ENCODE results near the gene CACNA1E.

The CACNA1E gene

DNA sequence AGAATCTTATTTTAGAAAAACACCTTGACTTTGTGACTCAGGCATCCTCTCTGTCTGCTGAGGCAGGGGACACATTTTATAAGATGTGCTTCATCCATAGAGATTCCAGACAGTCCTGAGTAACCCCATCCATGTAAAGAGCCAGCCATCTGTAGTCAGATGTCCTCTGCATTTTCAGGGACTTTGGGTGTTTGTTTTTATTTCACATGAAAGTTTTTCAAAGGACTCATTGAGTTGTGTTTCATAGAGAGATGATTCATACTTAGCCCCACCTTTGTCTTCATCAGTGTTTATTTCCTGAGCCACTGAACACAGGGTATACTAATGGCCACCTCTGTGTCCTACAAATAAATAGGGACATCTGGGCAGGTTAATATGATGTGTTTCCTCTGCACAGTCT, 280.4 kb downstream of the CACNA1E start:
- Histone ChIP-seq H3K18ac (ENCODE audit: low read length) (no peak overlapping the region), H3K4ac (ENCODE audit: low read depth, low read length) (no peak overlapping the region), H3K9me3 (ENCODE audit: insufficient read depth, low read depth, low read length) (no peaks in the 10 kb centered on the region), H4K91ac (ENCODE audit: low read depth, low read length) (no peak overlapping the region), H3K36me3 (ENCODE audit: control insufficient read depth in 1 of 2, insufficient read depth in 2 of 2, low read length in 2 of 2) (no peaks in the 10 kb centered on the region), H3K79me1 (ENCODE audit: low read length) (no peaks in the 10 kb centered on the region), H3K4me1 (ENCODE audit: control insufficient read depth in 1 of 2, insufficient read depth in 2 of 2, low read length in 2 of 2) (no peaks in the 10 kb centered on the region), H3K4me3 (ENCODE audit: low read depth, low read length) (no peak overlapping the region), H3K27ac (ENCODE audit: low read depth, low read length) (no peak overlapping the region), H3K14ac (ENCODE audit: low read length) (no peak overlapping the region), H3K27me3 (ENCODE audit: insufficient read depth, low read length) (no peaks in the 10 kb centered on the region), H4K12ac (ENCODE audit: low read depth, low read length) (no peak overlapping the region), H2AK5ac (ENCODE audit: low read length) (no peak overlapping the region), H3K79me2 (ENCODE audit: control insufficient read depth, insufficient read depth, low read length, poor library complexity) (no peaks in the 10 kb centered on the region), H3K4me2 (ENCODE audit: low read length) (no peak overlapping the region), H2BK5ac (ENCODE audit: low read depth, low read length, poor library complexity) (no peak overlapping the region), H4K8ac (ENCODE audit: low read depth, low read length) (no peak overlapping the region), H2BK120ac (ENCODE audit: insufficient read depth, low read length, poor library complexity) (no peak overlapping the region), H2BK12ac (ENCODE audit: low read length) (no peak overlapping the region), H2AFZ (ENCODE audit: insufficient read depth, low read length, poor library complexity) (no peak overlapping the region), H3K9ac (ENCODE audit: low read length) (no peak overlapping the region), H3K23ac (ENCODE audit: low read length) (no peak overlapping the region)
- DNase-seq, result no peak

DNA sequence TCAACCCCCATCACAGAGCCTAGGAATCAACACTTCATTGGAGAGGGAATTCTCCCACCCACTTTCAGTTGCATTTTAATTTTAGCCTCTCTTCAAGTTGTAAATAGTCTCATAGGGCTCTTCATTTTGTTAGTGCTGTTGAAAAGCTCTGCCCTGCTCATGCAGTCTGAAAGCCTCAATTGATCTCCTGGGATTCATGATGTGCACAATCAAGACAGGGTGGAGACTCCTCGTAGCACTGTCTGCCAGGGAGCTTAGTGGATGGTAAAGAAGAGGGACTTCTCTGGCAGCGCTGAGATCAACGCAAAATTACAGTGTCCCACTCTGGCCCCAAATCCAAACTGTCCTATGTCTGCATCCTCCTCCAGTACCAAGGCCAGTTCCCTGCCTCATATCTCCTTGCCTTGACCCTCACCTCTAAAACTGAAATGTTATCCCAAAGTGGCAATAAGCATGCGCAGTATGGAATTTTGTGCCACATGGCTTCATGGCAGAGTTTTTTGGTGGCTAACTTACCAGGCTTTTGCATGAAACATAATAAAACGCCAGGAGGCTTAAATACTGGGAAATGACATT, 282.2 kb downstream of the CACNA1E start:
- H4K91ac ChIP-seq (ENCODE audit: low read depth, low read length), result no peak overlapping the region
- no CpG with 5 or more reads among the region's 5 CpGs for WGBS (ENCODE audit: extremely low coverage, insufficient coverage, insufficient read length)
- no peak overlapping the region for H3K23ac ChIP-seq (ENCODE audit: low read length)
- no peaks in the 10 kb centered on the region for H3K4me1 ChIP-seq (ENCODE audit: control insufficient read depth in 1 of 2, insufficient read depth in 2 of 2, low read length in 2 of 2)
- H3K27ac ChIP-seq (ENCODE audit: low read depth, low read length), result no peak overlapping the region
- no peaks in the 10 kb centered on the region for H3K27me3 ChIP-seq (ENCODE audit: insufficient read depth, low read length)
- no peak overlapping the region for H3K4me2 ChIP-seq (ENCODE audit: low read length)
- H4K8ac ChIP-seq (ENCODE audit: low read depth, low read length), result no peak overlapping the region
- H2BK120ac ChIP-seq (ENCODE audit: insufficient read depth, low read length, poor library complexity), result no peak overlapping the region
- H3K14ac ChIP-seq (ENCODE audit: low read length), result no peak overlapping the region
- no peaks in the 10 kb centered on the region for H3K9me3 ChIP-seq (ENCODE audit: insufficient read depth, low read depth, low read length)
- H3K79me2 ChIP-seq (ENCODE audit: control insufficient read depth, insufficient read depth, low read length, poor library complexity), result no peaks in the 10 kb centered on the region
- no peak overlapping the region for H2AK5ac ChIP-seq (ENCODE audit: low read length)
- H3K18ac ChIP-seq (ENCODE audit: low read length), result no peak overlapping the region
- H3K79me1 ChIP-seq (ENCODE audit: low read length), result no peaks in the 10 kb centered on the region
- no peak overlapping the region for H3K9ac ChIP-seq (ENCODE audit: low read length)
- H3K4me3 ChIP-seq (ENCODE audit: low read depth, low read length), result no peak overlapping the region
- no peak overlapping the region for H4K12ac ChIP-seq (ENCODE audit: low read depth, low read length)
- no peak overlapping the region for H2AFZ ChIP-seq (ENCODE audit: insufficient read depth, low read length, poor library complexity)
- no peak overlapping the region for H3K4ac ChIP-seq (ENCODE audit: low read depth, low read length)
- DNase-seq, result no peak
- no peak overlapping the region for H2BK5ac ChIP-seq (ENCODE audit: low read depth, low read length, poor library complexity)
- no peaks in the 10 kb centered on the region for H3K36me3 ChIP-seq (ENCODE audit: control insufficient read depth in 1 of 2, insufficient read depth in 2 of 2, low read length in 2 of 2)
- no peak overlapping the region for H2BK12ac ChIP-seq (ENCODE audit: low read length)

DNA sequence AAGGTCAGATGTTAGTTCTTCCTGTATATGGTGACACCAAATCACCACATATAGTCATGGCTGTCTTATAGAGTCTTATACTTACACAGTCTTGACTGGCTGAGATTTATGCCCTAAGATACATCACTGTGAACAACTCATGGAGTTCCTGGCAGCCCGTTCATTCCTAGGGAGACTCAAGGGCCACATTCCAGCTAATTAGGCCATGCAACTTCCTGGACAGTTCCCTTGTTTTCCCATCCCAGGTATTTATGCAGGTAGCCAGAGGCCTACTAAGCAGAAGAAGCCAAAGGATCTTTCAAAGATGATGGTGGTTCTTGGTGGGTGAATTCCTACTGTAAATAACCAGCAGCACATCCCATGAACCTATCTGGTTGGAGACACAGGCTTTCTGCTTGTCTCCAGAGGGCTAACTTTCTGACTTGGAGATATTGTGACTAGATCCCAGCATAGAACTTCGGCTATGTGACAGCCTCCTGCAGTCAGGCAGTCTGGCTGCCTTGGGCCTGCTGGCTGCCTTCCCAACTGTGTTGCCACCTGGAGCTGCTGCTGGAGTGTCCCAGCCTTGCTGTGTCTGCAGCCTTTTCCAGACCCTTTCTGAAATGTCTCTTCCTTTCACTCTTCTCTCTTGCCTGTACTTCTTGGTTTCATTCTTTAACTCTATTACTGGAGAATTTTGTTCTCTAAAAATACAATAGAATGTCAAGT, 283.8 kb downstream of the CACNA1E start:
- WGBS (ENCODE audit: extremely low coverage, insufficient coverage, insufficient read length), result no CpG with 5 or more reads among the region's 2 CpGs

DNA sequence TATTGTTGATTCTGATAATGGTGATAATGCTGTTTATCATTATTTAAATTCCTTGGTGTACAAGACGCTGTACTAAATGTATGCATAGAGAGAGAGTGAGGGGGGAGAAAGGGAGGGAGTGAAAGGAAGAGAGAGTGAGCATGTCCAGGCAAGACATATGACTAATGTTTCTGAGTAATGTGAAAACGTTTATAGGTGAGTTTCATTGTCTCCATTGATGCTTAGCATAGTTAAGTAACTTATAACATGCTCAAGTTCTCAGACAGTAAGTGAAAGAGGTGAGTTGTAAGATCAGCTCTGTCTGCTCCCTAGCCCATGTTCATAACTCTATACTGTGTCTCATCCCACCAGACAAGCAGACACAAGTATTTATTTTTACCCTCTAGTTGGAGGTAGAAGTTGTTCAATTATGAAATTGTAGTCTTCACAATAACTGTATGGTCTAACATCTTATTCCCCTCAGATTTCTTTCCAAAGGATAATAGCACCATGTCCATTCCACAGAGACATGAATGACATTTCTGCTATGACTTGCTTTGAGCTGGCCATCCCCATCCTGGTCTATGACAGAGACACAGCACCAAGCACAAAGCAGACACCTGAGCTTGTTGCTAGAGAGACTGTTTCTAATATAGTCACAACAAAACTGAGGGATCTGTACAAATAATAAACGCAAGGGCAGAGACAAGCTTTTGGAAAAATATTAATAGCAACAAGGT, 285.1 kb downstream of the CACNA1E start:
- Histone ChIP-seq H3K27me3 (ENCODE audit: insufficient read depth, low read length) (no peaks in the 10 kb centered on the region), H3K23ac (ENCODE audit: low read length) (no peak overlapping the region), H3K4me1 (ENCODE audit: control insufficient read depth in 1 of 2, insufficient read depth in 2 of 2, low read length in 2 of 2) (no peaks in the 10 kb centered on the region), H2AK5ac (ENCODE audit: low read length) (no peak overlapping the region), H3K4ac (ENCODE audit: low read depth, low read length) (no peak overlapping the region), H3K14ac (ENCODE audit: low read length) (no peak overlapping the region), H2BK5ac (ENCODE audit: low read depth, low read length, poor library complexity) (no peak overlapping the region), H2BK12ac (ENCODE audit: low read length) (no peak overlapping the region), H3K9ac (ENCODE audit: low read length) (no peak overlapping the region), H3K4me2 (ENCODE audit: low read length) (no peak overlapping the region), H4K12ac (ENCODE audit: low read depth, low read length) (no peak overlapping the region), H2BK120ac (ENCODE audit: insufficient read depth, low read length, poor library complexity) (no peak overlapping the region), H2AFZ (ENCODE audit: insufficient read depth, low read length, poor library complexity) (no peak overlapping the region), H3K18ac (ENCODE audit: low read length) (no peak overlapping the region), H3K4me3 (ENCODE audit: low read depth, low read length) (no peak overlapping the region), H3K27ac (ENCODE audit: low read depth, low read length) (peak overlapping the region; percentile 16), H3K79me1 (ENCODE audit: low read length) (no peaks in the 10 kb centered on the region), H3K36me3 (ENCODE audit: control insufficient read depth in 1 of 2, insufficient read depth in 2 of 2, low read length in 2 of 2) (no peaks in the 10 kb centered on the region), H3K9me3 (ENCODE audit: insufficient read depth, low read depth, low read length) (no peaks in the 10 kb centered on the region), H3K79me2 (ENCODE audit: control insufficient read depth, insufficient read depth, low read length, poor library complexity) (no peaks in the 10 kb centered on the region), H4K91ac (ENCODE audit: low read depth, low read length) (no peak overlapping the region), H4K8ac (ENCODE audit: low read depth, low read length) (no peak overlapping the region)
- peak in 1 of 2 donors; percentile 20 for DNase-seq
- no CpG with 5 or more reads among the region's 3 CpGs for WGBS (ENCODE audit: extremely low coverage, insufficient coverage, insufficient read length)

More for the DNA sequence above, 283.8 kb downstream of the CACNA1E start:
- H2BK5ac ChIP-seq (ENCODE audit: low read depth, low read length, poor library complexity), result no peak overlapping the region
- no peak overlapping the region for H3K23ac ChIP-seq (ENCODE audit: low read length)
- no peaks in the 10 kb centered on the region for H3K36me3 ChIP-seq (ENCODE audit: control insufficient read depth in 1 of 2, insufficient read depth in 2 of 2, low read length in 2 of 2)
- no peak overlapping the region for H4K8ac ChIP-seq (ENCODE audit: low read depth, low read length)
- no peak overlapping the region for H3K4ac ChIP-seq (ENCODE audit: low read depth, low read length)
- no peak overlapping the region for H4K91ac ChIP-seq (ENCODE audit: low read depth, low read length)
- H2AK5ac ChIP-seq (ENCODE audit: low read length), result no peak overlapping the region
- no peaks in the 10 kb centered on the region for H3K4me1 ChIP-seq (ENCODE audit: control insufficient read depth in 1 of 2, insufficient read depth in 2 of 2, low read length in 2 of 2)
- H3K79me2 ChIP-seq (ENCODE audit: control insufficient read depth, insufficient read depth, low read length, poor library complexity), result no peaks in the 10 kb centered on the region
- no peak overlapping the region for H2BK120ac ChIP-seq (ENCODE audit: insufficient read depth, low read length, poor library complexity)
- H3K4me2 ChIP-seq (ENCODE audit: low read length), result no peak overlapping the region
- H3K27ac ChIP-seq (ENCODE audit: low read depth, low read length), result no peak overlapping the region
- H3K14ac ChIP-seq (ENCODE audit: low read length), result no peak overlapping the region
- H3K79me1 ChIP-seq (ENCODE audit: low read length), result no peaks in the 10 kb centered on the region
- H3K9ac ChIP-seq (ENCODE audit: low read length), result no peak overlapping the region
- peak; percentile 65 to 76 for DNase-seq
- no peak overlapping the region for H4K12ac ChIP-seq (ENCODE audit: low read depth, low read length)
- no peak overlapping the region for H2BK12ac ChIP-seq (ENCODE audit: low read length)
- H3K9me3 ChIP-seq (ENCODE audit: insufficient read depth, low read depth, low read length), result no peaks in the 10 kb centered on the region
- no peak overlapping the region for H3K18ac ChIP-seq (ENCODE audit: low read length)
- H3K27me3 ChIP-seq (ENCODE audit: insufficient read depth, low read length), result no peaks in the 10 kb centered on the region
- no peak overlapping the region for H3K4me3 ChIP-seq (ENCODE audit: low read depth, low read length)
- no peak overlapping the region for H2AFZ ChIP-seq (ENCODE audit: insufficient read depth, low read length, poor library complexity)
